Right atrium auricular region (tissue), 2 donors: ENCODE measurements around the gene TTC39C. TPM values are rescaled to one million over a fixed set of nuclear protein-coding genes. Genes with fewer than 3 reads are reported as not detected.

Source experiments
- DNase-seq: peaks from one replicate; pipeline ENCODE4 v3.0.0-alpha.2; 2019; ENCODE audit warnings: low spot score
- H3K27ac ChIP-seq, 2 donors: fragments of 200-600 bp; sonication (generic); 1 replicate in 1 of 2; 2 replicates in 1 of 2; pipeline ENCODE4 v1.5.1; 2016 to 2019
- H3K27me3 ChIP-seq, 2 donors: fragments of 200-600 bp; sonication (generic); one replicate each; pipeline versions ENCODE4 v1.5.1 to v1.6.0; 2017 to 2019
- H3K36me3 ChIP-seq: fragments of 200-600 bp; sonication (generic); one replicate; pipeline ENCODE4 v1.5.1; 2016
- H3K4me1 ChIP-seq, 2 donors: fragments of 200-600 bp; sonication (generic); one replicate each; pipeline versions ENCODE4 v1.5.1 to v1.6.0; 2017 to 2019
- H3K4me3 ChIP-seq, 2 donors: fragments of 200-600 bp; sonication (generic); 1 replicate in 1 of 2; 2 replicates in 1 of 2; pipeline ENCODE4 v1.5.1; 2017 to 2019; ENCODE audit warnings: mild to moderate bottlenecking in 1 of 2, moderate library complexity in 1 of 2
- H3K9me3 ChIP-seq, 2 donors: fragments of 200-600 bp; sonication (generic); one replicate each; pipeline ENCODE4 v1.5.1; 2019
- total RNA-seq, 2 donors: library from RNA; depleted of rRNA; stranded (reverse); fragments of >200 nt; gene quantifications; one replicate each; pipeline ENCODE4 v1.1.0, GENCODE V29; 2016
- TF ChIP-seq, protein P1 (sequence below), 2 donors: fragments of 200-600 bp; sonication (generic); IDR thresholded peaks; one replicate each; pipeline ENCODE4 v1.5.1; 2019; ENCODE audit warnings: antibody characterized with exemption in 2 of 2

Gene TTC39C
- total RNA-seq, 2 donors from 2014 or later, result 4.2 to 10.3 TPM

DNA sequence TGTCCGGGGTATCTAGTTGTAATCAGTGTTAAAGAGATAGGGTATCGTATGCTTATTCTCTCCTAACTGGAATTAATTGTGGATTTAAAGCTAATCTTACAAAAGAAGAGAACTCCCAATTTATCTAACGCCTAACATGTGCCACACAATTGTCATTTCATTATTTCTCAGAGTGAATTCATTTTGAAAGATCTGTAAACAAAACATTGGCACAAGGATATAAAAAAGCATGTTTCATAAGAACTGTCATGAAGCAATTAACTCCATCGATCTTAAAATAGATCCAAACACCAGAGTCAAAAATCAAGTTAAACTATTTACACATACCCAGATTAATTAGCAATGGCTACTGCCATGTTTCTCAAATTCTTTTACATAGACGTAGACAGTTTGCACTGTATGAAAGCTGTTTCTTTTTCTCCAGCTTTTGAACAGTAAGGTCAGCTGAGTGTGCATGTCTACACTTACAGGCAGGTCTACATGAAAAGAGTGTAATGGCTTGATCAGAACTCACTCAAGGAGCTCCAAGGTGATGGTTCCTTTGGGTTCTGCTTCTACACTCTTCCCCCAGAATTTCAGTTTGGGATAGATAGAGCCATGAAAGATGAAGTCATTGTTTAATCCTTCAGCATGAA, 163.1 kb downstream of the TTC39C start:
- Histone ChIP-seq H3K4me3 (no peak overlapping the region), H3K36me3 (peaks cover 20% of the 10 kb centered on the region), H3K27me3 (no peaks in the 10 kb centered on the region), H3K9me3 (no peaks in the 10 kb centered on the region), H3K27ac (no peak overlapping the region), H3K4me1 (peaks cover 0 to 10% of the 10 kb centered on the region in 2 donors)
- DNase-seq, result no peak
- TF ChIP-seq, protein P1, sequence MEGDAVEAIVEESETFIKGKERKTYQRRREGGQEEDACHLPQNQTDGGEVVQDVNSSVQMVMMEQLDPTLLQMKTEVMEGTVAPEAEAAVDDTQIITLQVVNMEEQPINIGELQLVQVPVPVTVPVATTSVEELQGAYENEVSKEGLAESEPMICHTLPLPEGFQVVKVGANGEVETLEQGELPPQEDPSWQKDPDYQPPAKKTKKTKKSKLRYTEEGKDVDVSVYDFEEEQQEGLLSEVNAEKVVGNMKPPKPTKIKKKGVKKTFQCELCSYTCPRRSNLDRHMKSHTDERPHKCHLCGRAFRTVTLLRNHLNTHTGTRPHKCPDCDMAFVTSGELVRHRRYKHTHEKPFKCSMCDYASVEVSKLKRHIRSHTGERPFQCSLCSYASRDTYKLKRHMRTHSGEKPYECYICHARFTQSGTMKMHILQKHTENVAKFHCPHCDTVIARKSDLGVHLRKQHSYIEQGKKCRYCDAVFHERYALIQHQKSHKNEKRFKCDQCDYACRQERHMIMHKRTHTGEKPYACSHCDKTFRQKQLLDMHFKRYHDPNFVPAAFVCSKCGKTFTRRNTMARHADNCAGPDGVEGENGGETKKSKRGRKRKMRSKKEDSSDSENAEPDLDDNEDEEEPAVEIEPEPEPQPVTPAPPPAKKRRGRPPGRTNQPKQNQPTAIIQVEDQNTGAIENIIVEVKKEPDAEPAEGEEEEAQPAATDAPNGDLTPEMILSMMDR (IDR thresholded peaks at IDR 0.05), result no peak

DNA sequence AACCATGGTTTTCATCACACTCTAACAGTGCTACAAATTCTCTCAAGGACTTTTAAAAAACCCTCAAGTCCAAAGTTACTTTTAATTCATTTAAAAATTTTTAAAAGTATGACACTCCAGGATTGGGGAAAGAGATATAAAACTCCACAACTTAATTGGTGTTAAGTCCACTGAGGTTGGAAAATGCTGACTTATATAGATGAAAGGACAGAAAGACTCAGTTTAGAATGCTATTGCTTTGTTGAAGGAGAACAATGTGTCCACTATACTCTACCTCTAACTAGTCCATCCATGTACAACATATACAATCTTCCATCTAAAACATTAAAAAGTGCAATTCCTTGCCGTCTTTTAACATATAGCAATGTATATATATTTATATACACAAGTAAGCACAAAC, 165.5 kb downstream of the TTC39C start:
- TF ChIP-seq, protein P1 (IDR thresholded peaks at IDR 0.05), result no peak
- Histone ChIP-seq H3K36me3 (peaks cover 5% of the 10 kb centered on the region), H3K9me3 (no peaks in the 10 kb centered on the region), H3K27me3 (no peaks in the 10 kb centered on the region), H3K4me1 (peaks cover 0 to 10% of the 10 kb centered on the region in 2 donors), H3K27ac (no peak overlapping the region), H3K4me3 (no peak overlapping the region)
- DNase-seq, result no peak

GRCh38 chr18:24181806-24182205, 167.3 kb downstream of the TTC39C start:
- no peaks in the 10 kb centered on the region for H3K9me3 ChIP-seq
- H3K36me3 ChIP-seq, result peaks cover 5% of the 10 kb centered on the region

More at GRCh38 chr18:24181806-24182205, 167.3 kb downstream of the TTC39C start:
- Histone ChIP-seq H3K4me1 (peaks cover 0 to 6% of the 10 kb centered on the region in 2 donors), H3K27ac (no peak overlapping the region), H3K4me3 (no peak overlapping the region), H3K27me3 (no peaks in the 10 kb centered on the region)
- no peak for DNase-seq
- TF ChIP-seq, protein P1 (IDR thresholded peaks at IDR 0.05), result no peak

Other genes with a start within 250 kb of the TTC39C start
- under 1 TPM; 0.41 to 0.67 TPM for gene CABYR, start 124.3 kb downstream of the TTC39C start, total RNA-seq